ENCODE data around the gene PHF23.

DNA sequence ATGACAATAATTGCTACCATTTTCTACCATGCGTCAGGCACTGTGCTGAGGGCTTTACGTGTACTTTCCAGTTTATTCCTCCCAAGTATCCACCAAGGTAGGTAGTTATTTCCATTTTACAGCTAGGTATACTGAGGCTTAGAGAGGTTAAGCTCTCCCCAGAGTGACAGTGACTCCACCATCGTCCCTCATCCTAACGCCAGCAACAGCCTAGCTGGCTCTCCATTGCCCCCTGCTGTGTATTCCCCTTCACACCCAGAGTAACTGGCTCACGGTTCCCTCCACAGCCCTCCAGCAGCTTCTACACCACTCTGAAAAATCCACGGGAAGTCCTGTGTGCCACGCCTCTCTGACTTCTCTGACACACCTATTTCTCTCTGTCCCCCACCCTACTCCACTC, 53.0 kb downstream of the PHF23 start:
- TF ChIP-seq SP1 (IDR thresholded peaks at IDR 0.05; ENCODE audit: low read depth) (no peak), EZH2 (IDR thresholded peaks at IDR 0.05) (no peak), YY1 (IDR thresholded peaks at IDR 0.05; ENCODE audit: extremely low read depth, insufficient replicate concordance, low read depth, low read length) (no peak), ZFX (IDR thresholded peaks at IDR 0.05) (no peak), POLR2AphosphoS5 (IDR thresholded peaks at IDR 0.05; ENCODE audit: low read depth, low read length) (no peak), ATF3 (IDR thresholded peaks at IDR 0.05) (no peak), SIN3A (IDR thresholded peaks at IDR 0.05; ENCODE audit: low read depth) (no peak)
- TF ChIP-seq, protein P1, sequence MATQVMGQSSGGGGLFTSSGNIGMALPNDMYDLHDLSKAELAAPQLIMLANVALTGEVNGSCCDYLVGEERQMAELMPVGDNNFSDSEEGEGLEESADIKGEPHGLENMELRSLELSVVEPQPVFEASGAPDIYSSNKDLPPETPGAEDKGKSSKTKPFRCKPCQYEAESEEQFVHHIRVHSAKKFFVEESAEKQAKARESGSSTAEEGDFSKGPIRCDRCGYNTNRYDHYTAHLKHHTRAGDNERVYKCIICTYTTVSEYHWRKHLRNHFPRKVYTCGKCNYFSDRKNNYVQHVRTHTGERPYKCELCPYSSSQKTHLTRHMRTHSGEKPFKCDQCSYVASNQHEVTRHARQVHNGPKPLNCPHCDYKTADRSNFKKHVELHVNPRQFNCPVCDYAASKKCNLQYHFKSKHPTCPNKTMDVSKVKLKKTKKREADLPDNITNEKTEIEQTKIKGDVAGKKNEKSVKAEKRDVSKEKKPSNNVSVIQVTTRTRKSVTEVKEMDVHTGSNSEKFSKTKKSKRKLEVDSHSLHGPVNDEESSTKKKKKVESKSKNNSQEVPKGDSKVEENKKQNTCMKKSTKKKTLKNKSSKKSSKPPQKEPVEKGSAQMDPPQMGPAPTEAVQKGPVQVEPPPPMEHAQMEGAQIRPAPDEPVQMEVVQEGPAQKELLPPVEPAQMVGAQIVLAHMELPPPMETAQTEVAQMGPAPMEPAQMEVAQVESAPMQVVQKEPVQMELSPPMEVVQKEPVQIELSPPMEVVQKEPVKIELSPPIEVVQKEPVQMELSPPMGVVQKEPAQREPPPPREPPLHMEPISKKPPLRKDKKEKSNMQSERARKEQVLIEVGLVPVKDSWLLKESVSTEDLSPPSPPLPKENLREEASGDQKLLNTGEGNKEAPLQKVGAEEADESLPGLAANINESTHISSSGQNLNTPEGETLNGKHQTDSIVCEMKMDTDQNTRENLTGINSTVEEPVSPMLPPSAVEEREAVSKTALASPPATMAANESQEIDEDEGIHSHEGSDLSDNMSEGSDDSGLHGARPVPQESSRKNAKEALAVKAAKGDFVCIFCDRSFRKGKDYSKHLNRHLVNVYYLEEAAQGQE (IDR thresholded peaks at IDR 0.05; ENCODE audit: low read depth): no peak

Data from HCT116 (cell line).